ENCODE measurements around the gene SFXN5. TPM values are rescaled to one million over a fixed set of nuclear protein-coding genes. Genes with fewer than 3 reads are reported as not detected.
A peak's percentile ranks its signal among the peaks of the same experiment; 100 is the strongest.

The SFXN5 gene
- total RNA-seq, 1 experiment from 2014 or later = 15.2 TPM

GRCh38 chr2:72897785-72898584 is 173.5 kb downstream of the SFXN5 start:
- no peak for TF ChIP-seq EZH2 (IDR thresholded peaks at IDR 0.05; ENCODE audit: low read depth)
- ChIA-PET CTCF (interaction anchor here (1.5 kb wide), 1 partner anchor 10 kb away, joined by 6 read pairs; the partner anchor contains the start of gene SPR), POLR2A (ENCODE audit: unreplicated experiment) (no interaction called here)
- H3K4me1 ChIP-seq (replicated peaks; ENCODE audit: insufficient read depth) = 0 out of 2 replicates have a peak, but pooled peaks cover under 1% of the 10 kb centered on the region
- intact Hi-C loops (cut with micrococcal nuclease; ENCODE audit: unreplicated experiment) = no loop called here
- H3F3A ChIP-seq (ENCODE audit: insufficient read depth, low read depth) = peaks cover 4% of the 10 kb centered on the region; the same call in 1 of the 2 replicates
- peaks cover 32% of the 10 kb centered on the region; the same call in 1 of the 2 replicates for H3K27me3 ChIP-seq (ENCODE audit: insufficient read depth, low read depth)
- no peaks in the 10 kb centered on the region for H3K36me3 ChIP-seq (ENCODE audit: low read depth)
- no peaks in the 10 kb centered on the region for H3K9me3 ChIP-seq (ENCODE audit: insufficient read depth, low read depth)
- no peaks in the 10 kb centered on the region for H3K79me2 ChIP-seq (ENCODE audit: low read depth)
- no peak overlapping the region for H3K4me2 ChIP-seq
- peaks cover 4% of the 10 kb centered on the region; the same call in 1 of the 2 replicates for H4K20me1 ChIP-seq (ENCODE audit: insufficient read depth)
- no peak overlapping the region for H3K4me3 ChIP-seq
- H3K27ac ChIP-seq = no peak overlapping the region
- no TSS peak for BruUV-seq (replicated peaks)
- no peak for DNase-seq
- no peak overlapping the region for H2AFZ ChIP-seq
- no peaks in the 10 kb centered on the region for H3K9me2 ChIP-seq (ENCODE audit: insufficient read depth)

GRCh38 chr2:72896446-72896845 is 175.1 kb downstream of the SFXN5 start:
- ChIA-PET POLR2A (ENCODE audit: unreplicated experiment) (no interaction called here), CTCF (no interaction called here)
- no peak overlapping the region for H2AFZ ChIP-seq
- H3K4me2 ChIP-seq = no peak overlapping the region
- H3K36me3 ChIP-seq (ENCODE audit: low read depth) = no peaks in the 10 kb centered on the region
- TF ChIP-seq EZH2 (IDR thresholded peaks at IDR 0.05; ENCODE audit: low read depth) (no peak), CTCF (conservative IDR thresholded peaks at IDR 0.05) (no peak)
- no TSS peak for BruUV-seq (replicated peaks)
- no peak overlapping the region for H3K4me3 ChIP-seq
- H3K9me2 ChIP-seq (ENCODE audit: insufficient read depth) = no peaks in the 10 kb centered on the region
- 0 out of 2 replicates have a peak, but pooled peaks cover 3% of the 10 kb centered on the region for H3K4me1 ChIP-seq (replicated peaks; ENCODE audit: insufficient read depth)
- H3K27ac ChIP-seq = no peak overlapping the region
- H3K79me2 ChIP-seq (ENCODE audit: low read depth) = no peaks in the 10 kb centered on the region
- no peaks in the 10 kb centered on the region for H3K9me3 ChIP-seq (ENCODE audit: insufficient read depth, low read depth)
- intact Hi-C loops (cut with micrococcal nuclease; ENCODE audit: unreplicated experiment) = no loop called here
- peaks cover 8% of the 10 kb centered on the region; the same call in 1 of the 2 replicates for H3F3A ChIP-seq (ENCODE audit: insufficient read depth, low read depth)
- peaks cover 11% of the 10 kb centered on the region; the same call in 1 of the 2 replicates for H4K20me1 ChIP-seq (ENCODE audit: insufficient read depth)
- DNase-seq = no peak
- H3K27me3 ChIP-seq (ENCODE audit: insufficient read depth, low read depth) = 0 out of 2 replicates have a peak, but pooled peaks cover 23% of the 10 kb centered on the region

GRCh38 chr2:72895759-72896281 is 175.7 kb downstream of the SFXN5 start:
- DNase-seq = peak in 1 of 2 experiments; percentile 33
- Histone ChIP-seq H3F3A (ENCODE audit: insufficient read depth, low read depth) (peaks cover 8% of the 10 kb centered on the region; the same call in 1 of the 2 replicates), H3K4me1 (replicated peaks; ENCODE audit: insufficient read depth) (0 out of 2 replicates have a peak, but pooled peaks cover 3% of the 10 kb centered on the region), H3K4me3 (no peak overlapping the region), H3K79me2 (ENCODE audit: low read depth) (no peaks in the 10 kb centered on the region), H2AFZ (no peak overlapping the region), H4K20me1 (ENCODE audit: insufficient read depth) (peaks cover 11% of the 10 kb centered on the region; the same call in 1 of the 2 replicates), H3K27ac (no peak overlapping the region), H3K27me3 (ENCODE audit: insufficient read depth, low read depth) (0 out of 2 replicates have a peak, but pooled peaks cover 18% of the 10 kb centered on the region), H3K4me2 (no peak overlapping the region), H3K9me3 (ENCODE audit: insufficient read depth, low read depth) (no peaks in the 10 kb centered on the region), H3K9me2 (ENCODE audit: insufficient read depth) (no peaks in the 10 kb centered on the region), H3K36me3 (ENCODE audit: low read depth) (no peaks in the 10 kb centered on the region)
- ChIA-PET CTCF (no interaction called here), POLR2A (ENCODE audit: unreplicated experiment) (no interaction called here)
- intact Hi-C loops (cut with micrococcal nuclease; ENCODE audit: unreplicated experiment) = no loop called here
- TF ChIP-seq EZH2 (IDR thresholded peaks at IDR 0.05; ENCODE audit: low read depth) = no peak
- no peak for TF ChIP-seq CTCF (conservative IDR thresholded peaks at IDR 0.05)
- BruUV-seq (replicated peaks) = no TSS peak

All from PC-9 (cell line).